Measurements from ENCODE around the gene ZNF283.

DNA sequence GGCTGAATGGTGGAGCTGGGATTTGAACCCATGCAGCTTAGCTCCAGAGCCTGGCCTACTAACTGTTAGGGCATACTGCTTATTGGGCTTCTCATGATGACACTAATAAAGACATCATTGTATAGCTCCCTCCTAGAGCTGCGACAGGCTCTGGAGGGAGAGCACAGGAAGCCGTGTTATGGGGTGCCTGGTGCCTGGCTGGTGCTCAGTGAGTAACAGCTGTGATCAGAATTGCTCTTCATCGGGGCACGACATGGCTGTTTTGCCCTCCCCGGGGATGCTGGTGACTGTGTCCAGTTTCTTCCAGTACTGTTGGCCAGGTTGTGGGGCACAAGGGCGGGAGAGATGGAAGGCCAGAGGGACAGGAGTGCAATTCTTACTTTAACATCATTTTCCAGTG, 30.0 kb upstream of the ZNF283 start:
- TF ChIP-seq ELF4 (IDR thresholded peaks at IDR 0.05) (no peak), FOXK2 (IDR thresholded peaks at IDR 0.05) (no peak), LEF1 (IDR thresholded peaks at IDR 0.05; ENCODE audit: borderline replicate concordance) (no peak), SUZ12 (IDR thresholded peaks at IDR 0.05) (no peak), BHLHE40 (IDR thresholded peaks at IDR 0.05; ENCODE audit: borderline replicate concordance) (no peak), NFRKB (IDR thresholded peaks at IDR 0.05) (no peak), SP1 (IDR thresholded peaks at IDR 0.05) (no peak)
